Endometrial microvascular endothelial cells (primary cell): ENCODE results near the gene SVIL. TPM values are rescaled to one million over a fixed set of nuclear protein-coding genes. Genes with fewer than 3 reads are reported as not detected.
"Not testable (repeated sequence)": the region's sequence is repeated elsewhere in the genome, so short reads cannot be mapped to it uniquely, and the experiment has no call there.

Experiments used
- in situ Hi-C: cut with HindIII; loops from 2 replicates; pipeline ENCODE4 v1.10.0; 2017; ENCODE audit warnings: low sequenced_read_pairs, low pct_unique_long_range_greater_than_20kb; ENCODE audit errors: inconsistent ontology term
- total RNA-seq: library from RNA; depleted of rRNA; stranded (reverse); fragments of >200 nt; gene quantifications from one replicate; pipeline ENCODE4 v1.2.3, GENCODE V29; 2015; ENCODE audit errors: inconsistent ontology term

SVIL gene
- total RNA-seq, 1 donor from 2014 or later, result 36.0 TPM

GRCh38 chr10:29587750-29588628, 46.8 kb downstream of the SVIL start:
- in situ Hi-C loops, result not testable (repeated sequence)

- in situ Hi-C loops, result not testable (repeated sequence)
Measured at GRCh38 chr10:29587102-29587749, 47.5 kb downstream of the SVIL start.

GRCh38 chr10:29586509-29586908, 48.3 kb downstream of the SVIL start:
- in situ Hi-C loops, result no loop called here

- in situ Hi-C loops, result no loop called here
Measured at GRCh38 chr10:29585488-29585976, 49.2 kb downstream of the SVIL start.

- in situ Hi-C loops, result no loop called here
Measured at GRCh38 chr10:29584436-29584835, 50.3 kb downstream of the SVIL start.

GRCh38 chr10:29583674-29584073, 51.1 kb downstream of the SVIL start:
- in situ Hi-C loops, result no loop called here

- in situ Hi-C loops, result not testable (repeated sequence)
Measured at GRCh38 chr10:29582769-29583168, 52.0 kb downstream of the SVIL start.

- in situ Hi-C loops, result no loop called here
Measured at GRCh38 chr10:29579455-29579970, 55.3 kb downstream of the SVIL start.

- in situ Hi-C loops, result no loop called here
Measured at GRCh38 chr10:29578457-29578856, 56.3 kb downstream of the SVIL start.

- in situ Hi-C loops, result no loop called here
Measured at GRCh38 chr10:29576681-29577080, 58.1 kb downstream of the SVIL start.

GRCh38 chr10:29575098-29575455, 59.7 kb downstream of the SVIL start:
- in situ Hi-C loops, result no loop called here

GRCh38 chr10:29574212-29575097, 60.3 kb downstream of the SVIL start:
- in situ Hi-C loops, result not testable (repeated sequence)

- in situ Hi-C loops, result not testable (repeated sequence)
Measured at GRCh38 chr10:29570248-29570647, 64.5 kb downstream of the SVIL start.

GRCh38 chr10:29569795-29570194, 65.0 kb downstream of the SVIL start:
- in situ Hi-C loops, result no loop called here

- in situ Hi-C loops, result no loop called here
Measured at GRCh38 chr10:29567003-29567402, 67.8 kb downstream of the SVIL start.

GRCh38 chr10:29566209-29566608, 68.6 kb downstream of the SVIL start:
- in situ Hi-C loops, result not testable (repeated sequence)

GRCh38 chr10:29563420-29564035, 71.2 kb downstream of the SVIL start:
- in situ Hi-C loops, result no loop called here

- in situ Hi-C loops, result not testable (repeated sequence)
Measured at GRCh38 chr10:29563006-29563405, 71.8 kb downstream of the SVIL start.

- in situ Hi-C loops, result no loop called here
Measured at GRCh38 chr10:29559996-29560395, 74.8 kb downstream of the SVIL start.
